Spleen (tissue), 7 donors: ENCODE measurements around the gene RAI14.
"Not testable (repeated sequence)": the region's sequence is repeated elsewhere in the genome, so short reads cannot be mapped to it uniquely, and the experiment has no call there.

Experiments
- CTCF ChIP-seq, 11 experiments: fragments of 200-600 bp in 7 of 11; fragments of 450-650 bp in 4 of 11; sonication (generic) in 4 of 11; IDR thresholded peaks in 8 of 11; conservative IDR thresholded peaks in 3 of 11; 1 replicate in 7 of 11; 2 replicates in 4 of 11; pipeline versions ENCODE4 v1.4.0 to v1.8.0; 2016 to 2021; ENCODE audit warnings: antibody characterized with exemption in 11 of 11, inconsistent platforms in 4 of 11, mild to moderate bottlenecking in 1 of 11
- POLR2A ChIP-seq, 3 donors: fragments of 450-650 bp; IDR thresholded peaks; one replicate each; pipeline ENCODE4 v1.5.1; 2017; ENCODE audit warnings: antibody characterized with exemption in 3 of 3, mild to moderate bottlenecking in 1 of 3
- POLR2AphosphoS5 ChIP-seq, 3 donors: sonication (generic); formaldehyde crosslinking; IDR thresholded peaks; one replicate each; pipeline ENCODE4 v1.5.1; 2017; ENCODE audit warnings: antibody characterized with exemption in 3 of 3
- donor health status: DM: no; HTN: no; CAD: no; lungs with moderate emphysema.
- donor health status: DM: no; HTN: no; CAD: no.
- donor health status: DM: no; HTN: no; CAD: no.

GRCh38 chr5:34774678-34775077 is 118.5 kb downstream of the RAI14 start:
- not testable (repeated sequence) for TF ChIP-seq CTCF (IDR thresholded peaks at IDR 0.05 in 8 of 11, conservative IDR thresholded peaks at IDR 0.05 in 3 of 11); POLR2AphosphoS5 (IDR thresholded peaks at IDR 0.05); POLR2A (IDR thresholded peaks at IDR 0.05)
